Activated CD4-positive, alpha-beta T cell treated with anti-CD3 and anti-CD28 coated beads, Interleukin-2, amount 10 ng/mL, durations not matched to agents 24 days and 14 days (primary cell): ENCODE data around the gene CLCN1. TPM values are rescaled to one million over a fixed set of nuclear protein-coding genes. Genes with fewer than 3 reads are reported as not detected.

Experiments
- DNase-seq: peaks from one replicate; pipeline ENCODE4 v3.0.0; 2022
- H3K27ac Mint-ChIP-seq: one replicate; pipeline ENCODE4 v1.8.0; 2022; ENCODE audit warnings: mild to moderate bottlenecking, mixed read lengths
- H3K27me3 Mint-ChIP-seq: one replicate; pipeline ENCODE4 v1.8.0; 2022; ENCODE audit warnings: mixed read lengths
- H3K36me3 Mint-ChIP-seq: one replicate; pipeline ENCODE4 v1.8.0; 2022; ENCODE audit warnings: low read depth, mild to moderate bottlenecking, mixed read lengths
- H3K4me1 Mint-ChIP-seq: one replicate; pipeline ENCODE4 v1.8.0; 2021; ENCODE audit warnings: mixed read lengths
- H3K4me3 Mint-ChIP-seq: one replicate; pipeline ENCODE4 v1.8.0; 2022; ENCODE audit warnings: mild to moderate bottlenecking, moderate library complexity, mixed read lengths
- H3K9me3 Mint-ChIP-seq: one replicate; pipeline ENCODE4 v1.8.0; 2021; ENCODE audit warnings: mixed read lengths
- intact Hi-C: fragments of 100-400 bp; cut with micrococcal nuclease; formaldehyde crosslinking; loops from one replicate; pipeline ENCODE4 v1.15.1; 2023
- total RNA-seq: library from RNA; stranded (reverse); gene quantifications from 2 replicates; pipeline ENCODE4 v1.2.3, GENCODE V29; 2022

CLCN1 gene
- total RNA-seq, 1 donor from 2014 or later: not detected

DNA sequence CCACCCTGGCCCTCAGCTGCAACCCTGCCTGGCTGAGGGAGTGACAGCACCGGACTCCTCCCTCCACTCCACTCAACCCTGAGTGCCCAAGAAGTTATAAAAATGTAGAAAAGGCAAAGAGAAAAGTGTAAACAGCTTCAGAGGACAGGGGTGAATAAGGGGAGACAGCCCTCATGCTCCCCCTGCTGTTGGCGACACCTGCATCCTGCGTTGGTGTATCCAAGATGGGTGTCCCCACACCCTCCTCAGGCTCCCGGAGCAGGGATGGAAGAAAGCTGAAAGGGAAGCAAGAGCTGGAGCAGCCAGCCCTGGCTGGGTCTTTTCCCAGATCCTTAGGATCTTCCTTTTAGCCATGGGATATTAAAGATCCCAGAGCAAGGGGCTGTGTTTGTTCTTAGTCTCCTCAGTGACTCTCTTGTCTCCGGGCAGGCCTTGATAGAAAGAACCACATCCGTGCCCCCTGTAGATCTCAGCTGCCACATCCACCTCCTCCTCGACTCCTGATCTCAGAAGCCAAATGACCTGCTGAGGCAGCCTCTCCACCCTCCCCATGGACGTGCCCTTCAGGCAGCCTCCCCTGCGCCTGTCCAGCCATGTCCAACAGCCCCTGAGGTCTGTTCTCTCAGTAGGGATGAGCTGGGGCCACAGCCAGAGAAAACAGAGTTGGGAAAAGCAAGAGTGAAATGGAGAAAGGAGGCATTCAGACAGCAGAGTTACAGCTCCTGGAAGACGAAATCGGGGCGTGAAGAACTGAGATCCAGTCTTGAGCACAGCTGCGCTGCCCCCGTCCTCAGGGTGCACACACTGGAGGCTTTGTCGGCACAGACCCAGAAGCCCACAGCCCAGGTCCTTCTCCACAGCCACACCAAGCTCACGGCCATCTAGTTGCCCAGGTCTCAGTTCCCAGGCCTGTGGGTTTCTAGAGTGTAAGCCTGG lies 39.8 kb downstream of the CLCN1 start:
- Mint-ChIP-seq H3K27me3 (peaks cover 27% of the 10 kb centered on the region), H3K4me1 (peaks cover 5% of the 10 kb centered on the region), H3K27ac (no peak overlapping the region), H3K36me3 (no peaks in the 10 kb centered on the region), H3K9me3 (no peaks in the 10 kb centered on the region), H3K4me3 (no peak overlapping the region)
- intact Hi-C loops: no loop called here
- DNase-seq: no peak

DNA sequence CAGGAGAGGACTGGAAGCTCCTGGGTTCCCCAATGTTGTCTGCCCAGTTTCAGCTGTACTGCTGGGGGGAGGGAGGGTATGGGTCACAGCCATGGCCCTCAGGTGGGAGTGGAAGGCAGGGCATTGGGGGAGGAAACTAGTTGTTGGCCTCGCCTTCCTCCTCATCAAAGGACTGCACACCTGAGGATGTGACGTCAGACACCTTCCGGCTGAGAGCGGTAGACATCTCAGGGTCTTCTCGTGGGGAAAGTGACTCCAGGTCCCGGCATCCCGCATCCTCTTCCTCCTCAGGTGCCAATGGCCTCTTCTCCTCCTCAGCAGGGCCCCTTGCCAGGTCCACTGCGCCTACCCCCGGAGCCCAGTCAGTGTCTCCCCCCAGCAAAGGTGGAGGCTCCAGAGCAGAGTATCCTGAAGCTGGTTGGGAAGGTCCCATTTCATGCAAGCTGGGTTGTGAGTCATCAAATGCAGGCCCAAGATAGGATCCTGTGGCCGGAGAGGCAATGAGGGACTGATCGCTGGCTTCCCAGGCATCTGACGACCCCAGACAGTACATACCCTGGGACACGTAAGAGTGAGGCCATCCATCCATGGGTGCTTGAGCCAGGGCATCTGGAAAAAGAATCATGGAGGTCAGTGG lies 40.6 kb downstream of the CLCN1 start:
- Mint-ChIP-seq H3K27ac (no peak overlapping the region), H3K9me3 (no peaks in the 10 kb centered on the region), H3K4me3 (no peak overlapping the region), H3K4me1 (peaks cover 7% of the 10 kb centered on the region), H3K27me3 (peaks cover 35% of the 10 kb centered on the region), H3K36me3 (no peaks in the 10 kb centered on the region)
- DNase-seq: no peak
- intact Hi-C loops: no loop called here

DNA sequence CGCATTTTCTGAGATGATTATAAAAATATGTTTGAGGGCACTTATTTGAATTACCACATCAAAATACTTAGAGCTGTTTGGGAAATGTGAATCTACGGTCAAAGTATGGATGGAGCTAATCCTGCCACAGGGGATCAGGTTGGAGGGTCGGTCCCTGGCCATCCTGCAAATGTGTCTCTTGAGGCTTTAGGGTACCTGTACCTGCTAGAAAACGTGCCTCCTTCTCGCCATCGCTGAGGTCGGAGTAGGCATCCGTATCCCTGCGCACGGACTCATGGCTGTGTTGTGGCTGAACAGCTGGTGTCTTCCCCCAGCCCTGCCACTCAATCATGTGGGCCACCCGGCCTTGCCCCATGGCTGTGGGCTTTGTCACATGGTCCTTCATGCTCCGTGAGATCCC lies 42.7 kb downstream of the CLCN1 start:
- no peak overlapping the region for H3K4me3 Mint-ChIP-seq
- no peak overlapping the region for H3K27ac Mint-ChIP-seq
- H3K36me3 Mint-ChIP-seq: no peaks in the 10 kb centered on the region
- peaks cover 43% of the 10 kb centered on the region for H3K27me3 Mint-ChIP-seq
- DNase-seq: no peak
- intact Hi-C loops: no loop called here
- H3K9me3 Mint-ChIP-seq: no peaks in the 10 kb centered on the region
- peaks cover 9% of the 10 kb centered on the region for H3K4me1 Mint-ChIP-seq

DNA sequence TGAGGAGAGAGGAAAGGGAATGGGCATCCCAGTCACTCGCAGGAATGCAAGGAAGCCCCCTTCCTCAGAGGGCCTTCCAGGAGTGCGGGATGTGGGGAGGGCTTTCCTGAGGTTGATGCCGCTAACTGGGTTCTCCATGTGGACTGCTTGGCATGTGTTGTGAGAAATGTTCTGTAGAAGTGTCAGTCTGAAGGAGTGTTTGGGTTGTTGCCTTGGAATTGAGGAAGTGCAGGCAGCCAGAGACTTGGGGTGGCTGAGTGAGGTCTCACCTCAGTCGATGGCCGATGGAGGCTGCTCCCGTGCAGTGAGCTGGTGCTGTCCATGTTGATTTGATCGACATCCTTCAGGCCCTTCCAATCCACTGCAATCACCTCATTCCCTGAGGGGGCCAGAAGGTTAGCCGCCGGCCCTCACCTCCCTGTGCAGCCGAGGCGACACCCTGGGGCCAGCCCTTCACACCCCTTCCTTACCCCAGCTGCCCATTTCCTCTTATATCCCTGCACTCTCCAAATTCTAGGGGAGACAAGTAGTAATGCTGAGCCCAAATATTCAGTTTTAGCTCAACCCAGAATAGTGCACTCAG lies 44.0 kb downstream of the CLCN1 start:
- no peak overlapping the region for H3K4me3 Mint-ChIP-seq
- intact Hi-C loops: no loop called here
- H3K4me1 Mint-ChIP-seq: peaks cover 9% of the 10 kb centered on the region
- H3K27ac Mint-ChIP-seq: no peak overlapping the region
- no peak for DNase-seq
- H3K27me3 Mint-ChIP-seq: peaks cover 56% of the 10 kb centered on the region
- H3K36me3 Mint-ChIP-seq: no peaks in the 10 kb centered on the region
- no peaks in the 10 kb centered on the region for H3K9me3 Mint-ChIP-seq

DNA sequence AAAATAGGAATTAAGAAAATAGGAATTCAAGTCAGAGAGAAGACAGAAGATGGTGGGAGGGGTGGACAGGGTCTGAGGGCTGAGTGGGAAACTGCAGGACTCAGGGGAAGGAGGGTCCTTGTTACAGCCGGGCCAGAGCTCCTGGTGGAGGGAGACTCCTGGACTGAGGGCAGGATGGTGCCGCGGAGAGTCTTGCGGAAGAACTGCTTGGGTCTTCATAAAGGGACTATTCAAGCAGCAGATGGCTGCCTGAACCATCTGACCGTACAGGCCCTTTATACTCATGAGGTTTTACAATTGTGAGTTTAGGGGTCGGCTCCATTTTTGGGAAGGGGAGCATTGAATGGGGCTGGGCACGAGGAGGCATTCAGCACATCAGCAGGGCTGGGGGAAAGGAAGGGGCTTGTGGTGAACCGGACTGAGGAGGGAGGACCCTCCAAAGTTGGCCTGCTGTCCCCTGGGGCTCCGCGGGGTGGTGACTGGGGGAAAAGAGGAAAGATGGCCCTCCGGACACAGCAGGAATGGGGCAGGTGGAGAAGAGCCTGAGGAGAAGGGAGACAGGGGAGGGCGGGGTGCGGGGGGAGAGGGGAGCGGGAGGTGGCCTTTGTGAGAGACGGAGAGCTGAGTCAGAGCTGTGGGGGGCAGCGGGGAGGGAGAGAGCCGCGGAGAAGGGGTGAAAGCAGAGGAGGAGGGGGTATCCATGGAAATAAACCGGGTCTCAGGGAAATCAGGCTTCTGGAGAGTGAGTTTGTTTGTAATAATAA lies 45.1 kb downstream of the CLCN1 start:
- no peaks in the 10 kb centered on the region for H3K9me3 Mint-ChIP-seq
- peaks cover 62% of the 10 kb centered on the region for H3K27me3 Mint-ChIP-seq

DNA sequence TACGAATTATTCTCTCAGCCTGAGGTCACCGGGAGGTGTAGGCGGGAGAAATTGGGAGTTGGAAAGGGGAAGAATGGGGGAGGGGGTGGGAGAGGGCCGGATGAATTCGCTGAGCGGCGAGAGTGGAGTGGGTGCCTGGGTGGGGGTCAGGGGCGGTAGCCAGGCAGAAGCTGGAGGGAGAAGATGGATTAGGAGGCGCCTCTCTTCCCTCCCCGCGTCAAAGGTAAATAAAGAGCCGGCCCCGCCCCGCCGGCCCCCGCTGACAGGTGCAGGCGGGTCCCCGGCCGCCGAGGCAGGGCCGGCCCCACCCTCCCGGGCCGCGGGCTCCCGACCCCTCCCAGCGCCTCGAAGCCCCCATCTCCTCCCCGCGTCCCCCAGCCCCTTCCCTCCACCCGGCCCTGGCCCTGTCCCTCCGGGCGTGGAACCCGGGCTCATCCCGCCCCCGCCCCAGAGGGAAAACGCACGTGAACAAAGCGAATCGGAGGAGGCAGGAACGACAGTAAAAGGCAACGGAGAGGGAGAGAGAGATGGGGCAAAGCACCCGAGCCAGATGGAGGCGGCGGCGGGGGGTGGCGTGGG lies 45.7 kb downstream of the CLCN1 start:
- peaks cover 9% of the 10 kb centered on the region for H3K4me1 Mint-ChIP-seq
- H3K9me3 Mint-ChIP-seq: no peaks in the 10 kb centered on the region
- no peak for DNase-seq
- H3K4me3 Mint-ChIP-seq: peak overlapping the region; percentile 89
- H3K27ac Mint-ChIP-seq: no peak overlapping the region
- peaks cover 67% of the 10 kb centered on the region for H3K27me3 Mint-ChIP-seq
- intact Hi-C loops: loop anchor here (1.0 kb wide), 1 partner anchor 19 kb away; no protein-coding TSS in a partner anchor
- H3K36me3 Mint-ChIP-seq: no peaks in the 10 kb centered on the region

More for the DNA sequence above, 45.1 kb downstream of the CLCN1 start:
- H3K36me3 Mint-ChIP-seq: no peaks in the 10 kb centered on the region
- intact Hi-C loops: no loop called here
- no peak for DNase-seq
- H3K27ac Mint-ChIP-seq: peak overlapping the region; percentile 22
- peak overlapping the region; percentile 62 for H3K4me3 Mint-ChIP-seq
- H3K4me1 Mint-ChIP-seq: peaks cover 9% of the 10 kb centered on the region

DNA sequence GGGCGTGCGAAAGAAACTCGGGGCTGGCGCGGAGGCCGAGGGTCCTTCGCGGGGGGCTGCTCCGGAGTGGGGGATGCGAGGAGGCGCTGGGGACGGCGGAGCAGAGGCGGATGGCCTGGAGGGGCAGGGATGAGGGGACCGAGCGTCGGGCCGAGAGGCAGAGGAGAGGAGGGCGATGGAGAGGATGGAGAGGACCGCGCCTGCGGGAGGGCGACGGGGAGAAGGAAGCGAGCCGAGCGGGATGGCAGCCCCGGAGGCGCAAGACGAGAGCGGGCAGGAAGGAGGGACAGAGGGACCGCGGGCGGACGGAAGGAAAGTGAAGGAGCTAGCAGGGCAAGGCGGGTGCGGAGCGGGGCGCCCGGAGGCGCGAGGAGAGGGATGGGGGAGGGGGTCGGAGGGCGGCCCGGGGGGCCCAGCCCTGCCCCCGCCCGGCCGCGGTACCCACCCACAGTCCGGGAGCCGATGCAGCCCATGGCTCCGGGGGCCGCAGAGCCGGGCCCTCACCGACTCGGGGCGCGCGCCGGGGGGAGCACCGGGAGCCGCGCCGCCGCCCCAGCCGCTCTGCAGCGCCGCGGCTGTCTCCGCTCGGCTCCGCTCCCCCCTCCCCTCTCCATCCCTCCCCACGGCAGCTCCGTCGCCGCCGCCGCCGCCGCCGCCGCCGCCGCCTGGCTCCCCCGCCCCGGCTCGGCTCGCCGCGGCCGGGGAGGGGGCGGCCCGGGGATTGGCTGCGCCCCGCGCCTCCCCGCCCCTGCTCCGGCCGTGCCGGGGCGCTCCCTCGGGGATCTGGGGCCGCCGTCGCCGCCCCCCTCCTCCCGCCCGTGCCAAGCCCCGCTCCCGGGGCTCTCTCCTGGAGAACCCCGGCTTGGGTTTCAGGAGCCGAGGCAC lies 46.5 kb downstream of the CLCN1 start, which contains the start of gene FAM131B:
Gene FAM131B (minus strand): TSS at position 583 of the 885 bp plus-strand sequence. CDS start 110 bp downstream, at position 473.
- H3K9me3 Mint-ChIP-seq: no peaks in the 10 kb centered on the region
- H3K27me3 Mint-ChIP-seq: peaks cover 74% of the 10 kb centered on the region
- DNase-seq: peak; percentile 76
- H3K36me3 Mint-ChIP-seq: no peaks in the 10 kb centered on the region
- peaks cover 9% of the 10 kb centered on the region for H3K4me1 Mint-ChIP-seq
- peak within 1 kb of the TSS; percentile 89 for H3K4me3 Mint-ChIP-seq
- intact Hi-C loops: loop anchor here (1.0 kb wide), 1 partner anchor 18 kb away; no protein-coding TSS in a partner anchor
- H3K27ac Mint-ChIP-seq: peak within 1 kb of the TSS; percentile 35

DNA sequence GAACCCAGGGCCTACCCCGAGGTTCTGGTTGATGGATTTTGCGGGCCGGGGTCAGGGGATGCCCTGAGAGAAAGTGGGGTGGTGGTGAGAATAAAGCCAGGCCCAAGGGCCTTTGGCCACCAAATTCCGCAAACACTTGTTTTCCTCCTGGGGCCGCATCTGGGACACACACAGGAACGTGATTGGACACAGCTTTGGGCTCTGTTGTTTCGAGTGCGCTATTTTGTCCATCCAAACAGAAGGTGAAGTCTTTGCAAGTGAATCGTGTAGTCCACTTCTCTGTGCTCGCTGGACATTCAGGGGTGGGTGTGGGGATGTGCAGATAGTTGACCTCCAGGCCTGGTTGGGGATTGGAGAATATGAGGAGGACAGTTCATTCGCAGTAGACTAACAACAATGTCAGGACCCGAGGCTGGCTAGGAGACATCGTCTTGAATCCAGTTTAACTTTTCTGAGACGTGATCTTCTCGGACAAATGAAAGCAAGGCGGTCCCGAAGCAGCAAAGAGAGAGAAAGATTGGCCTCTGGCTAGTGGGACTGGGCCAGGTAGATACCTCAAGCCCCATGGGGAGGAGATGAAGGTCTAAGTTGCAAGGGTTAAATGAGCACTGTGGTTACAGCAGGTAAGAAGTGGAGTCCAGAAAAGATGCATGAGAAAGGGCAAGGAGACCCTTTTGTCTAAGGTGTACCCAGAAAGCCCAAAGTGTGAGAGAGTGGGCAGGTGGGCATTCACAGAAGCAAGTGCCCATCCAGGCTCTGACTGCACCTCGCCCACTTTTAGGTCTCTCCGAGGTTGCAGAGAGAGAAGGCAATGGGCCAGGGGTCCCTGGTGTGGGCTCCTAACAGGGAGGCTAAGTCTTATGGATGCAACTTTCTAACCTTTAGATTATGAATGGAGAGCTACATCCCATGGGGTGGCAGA lies 47.4 kb downstream of the CLCN1 start:
- Mint-ChIP-seq H3K4me3 (peak overlapping the region; percentile 64), H3K4me1 (peaks cover 9% of the 10 kb centered on the region), H3K27ac (no peak overlapping the region), H3K27me3 (peaks cover 72% of the 10 kb centered on the region), H3K36me3 (no peaks in the 10 kb centered on the region), H3K9me3 (no peaks in the 10 kb centered on the region)
- intact Hi-C loops: no loop called here
- no peak for DNase-seq

DNA sequence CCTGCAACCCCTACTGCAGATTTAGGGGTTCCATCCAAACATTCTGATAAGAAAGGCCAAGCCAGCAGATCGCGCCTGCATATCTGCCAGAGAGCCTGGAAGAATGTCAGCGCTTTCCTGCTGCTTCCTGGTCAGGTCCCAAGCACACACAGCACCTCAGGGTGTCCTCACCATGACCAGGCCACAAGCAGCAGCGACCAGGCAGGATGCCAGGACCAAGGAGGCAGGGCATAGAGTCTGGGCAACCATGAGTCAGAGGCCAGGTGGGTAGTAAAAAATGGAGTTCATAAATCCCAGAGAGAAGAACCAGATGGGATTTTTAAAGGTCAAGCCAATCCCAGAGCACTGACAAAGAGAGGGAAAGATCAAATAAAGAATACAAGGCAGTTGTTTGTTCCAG lies 52.1 kb downstream of the CLCN1 start:
- peaks cover 12% of the 10 kb centered on the region for H3K4me1 Mint-ChIP-seq
- no peak for DNase-seq
- H3K27ac Mint-ChIP-seq: no peak overlapping the region
- no peaks in the 10 kb centered on the region for H3K9me3 Mint-ChIP-seq
- intact Hi-C loops: loop anchor here (5.0 kb wide), 1 partner anchor 39 kb away; the partner anchor contains the start of gene EPHA1
- H3K36me3 Mint-ChIP-seq: no peaks in the 10 kb centered on the region
- no peak overlapping the region for H3K4me3 Mint-ChIP-seq
- peaks cover 50% of the 10 kb centered on the region for H3K27me3 Mint-ChIP-seq

DNA sequence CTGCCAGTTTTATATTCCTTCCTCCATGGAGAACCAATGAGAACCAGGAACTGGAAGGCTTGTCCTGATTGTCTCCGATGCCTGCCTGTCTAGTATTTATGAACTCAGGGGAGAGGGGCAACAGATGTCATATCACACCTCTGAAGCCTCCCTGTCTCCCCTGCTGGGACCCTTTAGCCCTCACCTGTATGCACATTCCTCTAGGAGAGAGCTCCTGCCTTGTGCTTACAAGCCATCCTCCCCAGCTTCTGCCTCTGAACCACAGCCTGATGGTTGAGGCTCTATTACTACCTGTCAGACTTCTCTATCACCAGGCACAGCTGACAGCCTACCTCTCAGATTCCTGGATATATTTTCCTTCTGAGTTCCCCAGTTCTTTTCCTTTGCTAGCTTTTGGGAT lies 52.5 kb downstream of the CLCN1 start:
- DNase-seq: no peak
- Mint-ChIP-seq H3K36me3 (no peaks in the 10 kb centered on the region), H3K4me3 (no peak overlapping the region), H3K27me3 (peaks cover 46% of the 10 kb centered on the region), H3K4me1 (peaks cover 9% of the 10 kb centered on the region), H3K27ac (no peak overlapping the region), H3K9me3 (no peaks in the 10 kb centered on the region)
- intact Hi-C loops: loop anchor here (5.0 kb wide), 1 partner anchor 39 kb away; the partner anchor contains the start of gene EPHA1

DNA sequence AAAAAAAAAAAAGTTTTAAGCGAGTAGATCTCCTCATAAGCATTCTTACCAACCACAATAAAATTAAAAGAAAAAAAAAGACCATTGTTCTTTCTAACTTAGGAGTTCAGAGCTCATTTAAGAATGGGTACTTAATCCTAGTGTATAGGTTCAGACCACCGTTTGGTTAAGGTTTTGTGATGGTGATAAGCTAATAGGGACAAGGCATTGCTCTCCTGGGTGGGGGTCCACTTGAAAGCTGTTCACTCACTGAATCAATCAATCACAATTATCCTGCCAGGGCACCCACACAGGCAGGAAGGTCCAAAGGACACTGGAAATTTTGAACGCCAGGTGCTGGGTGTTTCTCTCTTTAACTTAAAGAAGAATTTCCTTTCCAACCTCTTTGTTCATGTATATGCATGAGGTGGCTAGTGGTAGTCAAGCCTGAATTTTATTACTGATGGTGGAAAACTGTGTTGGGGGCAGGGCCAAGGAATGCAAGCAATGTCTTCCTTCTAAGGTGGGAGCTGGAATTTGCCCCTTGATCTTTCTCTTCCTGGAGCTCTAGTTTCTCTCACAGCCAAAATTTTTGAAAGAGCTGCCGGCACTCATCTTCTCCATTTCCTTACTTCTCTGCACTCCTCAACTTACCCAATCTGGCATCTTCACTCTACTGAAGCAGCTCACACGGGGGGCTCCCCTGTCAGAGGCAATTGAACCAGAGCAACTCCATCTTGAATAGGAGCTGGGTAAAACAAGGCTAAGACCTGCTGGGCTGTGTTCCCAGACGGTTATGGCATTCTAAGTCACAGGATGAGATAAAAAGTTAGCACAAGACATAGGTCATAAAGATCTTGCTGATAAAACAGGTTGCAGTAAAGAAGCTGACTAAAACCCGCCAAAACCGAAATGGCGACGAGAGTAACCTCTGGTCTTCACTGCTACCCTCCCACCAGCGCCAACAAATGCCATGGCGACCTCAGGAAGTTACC lies 54.1 kb downstream of the CLCN1 start:
- Mint-ChIP-seq H3K36me3 (no peaks in the 10 kb centered on the region), H3K4me1 (peaks cover 16% of the 10 kb centered on the region), H3K27me3 (peaks cover 30% of the 10 kb centered on the region), H3K27ac (no peak overlapping the region), H3K9me3 (no peaks in the 10 kb centered on the region), H3K4me3 (no peak overlapping the region)
- intact Hi-C loops: loop anchor here (5.0 kb wide), 1 partner anchor 37 kb away; the partner anchor contains the start of gene EPHA1
- DNase-seq: no peak
